GM23338 (cell line): ENCODE results near the gene EML1.

Source experiments
- EZH2 ChIP-seq: fragments of 200-600 bp; sonication (generic); IDR thresholded peaks from one replicate; pipeline ENCODE4 v1.8.0; 2017; ENCODE audit warnings: antibody characterized with exemption, mild to moderate bottlenecking, low read depth; ENCODE audit not compliant: unreplicated experiment
- EZH2phosphoT487 ChIP-seq: fragments of 200-600 bp; sonication (generic); IDR thresholded peaks from one replicate; pipeline ENCODE4 v1.8.1; 2018; ENCODE audit warnings: antibody characterized with exemption; ENCODE audit not compliant: unreplicated experiment
- POLR2AphosphoS5 ChIP-seq: IDR thresholded peaks from 2 replicates; pipeline ENCODE4 v1.6.1; 2016; ENCODE audit warnings: antibody characterized with exemption, low read depth
- STAT1 ChIP-seq: IDR thresholded peaks from one replicate; pipeline ENCODE4 v1.6.1; 2016; ENCODE audit warnings: antibody characterized with exemption; ENCODE audit not compliant: unreplicated experiment
- ZNF114 ChIP-seq: fragments of 250-450 bp; sonication (Bioruptor Pico); IDR thresholded peaks from 2 replicates; pipeline ENCODE4 v1.5.0; 2020; ENCODE audit warnings: mild to moderate bottlenecking, moderate library complexity
- TF ChIP-seq, protein P1 (sequence below), 2 experiments: fragments of 200-600 bp in 1 of 2; sonication (generic) in 1 of 2; conservative IDR thresholded peaks; 2 replicates each; pipeline versions ENCODE4 v1.5.1 to v1.6.1; 2016 to 2017; ENCODE audit warnings: antibody characterized with exemption in 2 of 2, low read depth in 2 of 2, mild to moderate bottlenecking in 2 of 2, moderate library complexity in 1 of 2
- TF ChIP-seq, protein P2 (sequence below): IDR thresholded peaks from one replicate; pipeline ENCODE4 v1.6.1; 2018; ENCODE audit warnings: antibody characterized with exemption; ENCODE audit not compliant: unreplicated experiment

DNA sequence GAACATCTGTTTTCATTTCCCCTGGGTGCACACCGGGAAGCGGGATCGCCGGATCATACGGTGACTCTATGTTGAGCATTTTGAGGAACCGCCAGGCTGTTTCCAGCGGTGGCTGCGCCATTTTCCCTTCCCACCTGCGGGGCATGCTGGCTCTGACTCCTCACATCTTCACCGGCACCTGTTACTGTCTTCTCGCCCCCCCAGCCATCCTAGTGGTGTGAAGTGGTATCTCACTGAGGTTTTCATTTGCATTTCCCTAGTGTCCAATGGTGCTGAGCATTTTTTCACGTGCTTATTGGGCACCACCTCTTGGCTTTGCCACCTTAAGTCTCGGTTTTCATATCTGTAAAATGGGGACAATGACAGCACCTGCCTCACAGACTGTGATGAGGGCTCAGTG, 44.1 kb upstream of the EML1 start:
- TF ChIP-seq, protein P1, sequence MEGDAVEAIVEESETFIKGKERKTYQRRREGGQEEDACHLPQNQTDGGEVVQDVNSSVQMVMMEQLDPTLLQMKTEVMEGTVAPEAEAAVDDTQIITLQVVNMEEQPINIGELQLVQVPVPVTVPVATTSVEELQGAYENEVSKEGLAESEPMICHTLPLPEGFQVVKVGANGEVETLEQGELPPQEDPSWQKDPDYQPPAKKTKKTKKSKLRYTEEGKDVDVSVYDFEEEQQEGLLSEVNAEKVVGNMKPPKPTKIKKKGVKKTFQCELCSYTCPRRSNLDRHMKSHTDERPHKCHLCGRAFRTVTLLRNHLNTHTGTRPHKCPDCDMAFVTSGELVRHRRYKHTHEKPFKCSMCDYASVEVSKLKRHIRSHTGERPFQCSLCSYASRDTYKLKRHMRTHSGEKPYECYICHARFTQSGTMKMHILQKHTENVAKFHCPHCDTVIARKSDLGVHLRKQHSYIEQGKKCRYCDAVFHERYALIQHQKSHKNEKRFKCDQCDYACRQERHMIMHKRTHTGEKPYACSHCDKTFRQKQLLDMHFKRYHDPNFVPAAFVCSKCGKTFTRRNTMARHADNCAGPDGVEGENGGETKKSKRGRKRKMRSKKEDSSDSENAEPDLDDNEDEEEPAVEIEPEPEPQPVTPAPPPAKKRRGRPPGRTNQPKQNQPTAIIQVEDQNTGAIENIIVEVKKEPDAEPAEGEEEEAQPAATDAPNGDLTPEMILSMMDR (conservative IDR thresholded peaks at IDR 0.05; ENCODE audit: low read depth in 2 of 2), result peak in 1 of 2 experiments; percentile 50; a peak in 2 of 4 replicates
- no peak for TF ChIP-seq EZH2phosphoT487
- TF ChIP-seq EZH2, result no peak
- TF ChIP-seq POLR2AphosphoS5, result no peak
- no peak for TF ChIP-seq STAT1
- TF ChIP-seq, protein P2, sequence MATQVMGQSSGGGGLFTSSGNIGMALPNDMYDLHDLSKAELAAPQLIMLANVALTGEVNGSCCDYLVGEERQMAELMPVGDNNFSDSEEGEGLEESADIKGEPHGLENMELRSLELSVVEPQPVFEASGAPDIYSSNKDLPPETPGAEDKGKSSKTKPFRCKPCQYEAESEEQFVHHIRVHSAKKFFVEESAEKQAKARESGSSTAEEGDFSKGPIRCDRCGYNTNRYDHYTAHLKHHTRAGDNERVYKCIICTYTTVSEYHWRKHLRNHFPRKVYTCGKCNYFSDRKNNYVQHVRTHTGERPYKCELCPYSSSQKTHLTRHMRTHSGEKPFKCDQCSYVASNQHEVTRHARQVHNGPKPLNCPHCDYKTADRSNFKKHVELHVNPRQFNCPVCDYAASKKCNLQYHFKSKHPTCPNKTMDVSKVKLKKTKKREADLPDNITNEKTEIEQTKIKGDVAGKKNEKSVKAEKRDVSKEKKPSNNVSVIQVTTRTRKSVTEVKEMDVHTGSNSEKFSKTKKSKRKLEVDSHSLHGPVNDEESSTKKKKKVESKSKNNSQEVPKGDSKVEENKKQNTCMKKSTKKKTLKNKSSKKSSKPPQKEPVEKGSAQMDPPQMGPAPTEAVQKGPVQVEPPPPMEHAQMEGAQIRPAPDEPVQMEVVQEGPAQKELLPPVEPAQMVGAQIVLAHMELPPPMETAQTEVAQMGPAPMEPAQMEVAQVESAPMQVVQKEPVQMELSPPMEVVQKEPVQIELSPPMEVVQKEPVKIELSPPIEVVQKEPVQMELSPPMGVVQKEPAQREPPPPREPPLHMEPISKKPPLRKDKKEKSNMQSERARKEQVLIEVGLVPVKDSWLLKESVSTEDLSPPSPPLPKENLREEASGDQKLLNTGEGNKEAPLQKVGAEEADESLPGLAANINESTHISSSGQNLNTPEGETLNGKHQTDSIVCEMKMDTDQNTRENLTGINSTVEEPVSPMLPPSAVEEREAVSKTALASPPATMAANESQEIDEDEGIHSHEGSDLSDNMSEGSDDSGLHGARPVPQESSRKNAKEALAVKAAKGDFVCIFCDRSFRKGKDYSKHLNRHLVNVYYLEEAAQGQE, result no peak
- TF ChIP-seq ZNF114 (CRISPR knock-in tag), result no peak
